Measurements from ENCODE around the gene ATF5. TPM values are rescaled to one million over a fixed set of nuclear protein-coding genes. Genes with fewer than 3 reads are reported as not detected.

ATF5 gene
- total RNA-seq, 2 experiments from 2014 or later: 265 to 527 TPM

GRCh38 chr19:49946415-49946814, 17.4 kb downstream of the ATF5 start:
- H3K4me2 ChIP-seq (ENCODE audit: low read length): no peak overlapping the region
- no peaks in the 10 kb centered on the region for H3K36me3 ChIP-seq (ENCODE audit: insufficient read depth, low read length)
- intact Hi-C loops (cut with micrococcal nuclease; ENCODE audit: unreplicated experiment): no loop called here
- H4K20me1 ChIP-seq (ENCODE audit: insufficient read depth, low read length): no peaks in the 10 kb centered on the region
- H3K79me2 ChIP-seq (ENCODE audit: insufficient read depth, low read depth, low read length): no peaks in the 10 kb centered on the region
- H3K27ac ChIP-seq (ENCODE audit: low read depth, low read length, poor library complexity, severe bottlenecking): no peak overlapping the region
- BruUV-seq (replicated peaks): no TSS peak
- no peaks in the 10 kb centered on the region for H3K9me3 ChIP-seq (ENCODE audit: low read length)
- H2AFZ ChIP-seq (ENCODE audit: low read length): no peak overlapping the region
- no peak for DNase-seq (ENCODE audit: low spot score)
- POLR2A ChIA-PET: no interaction called here
- H3K9me2 ChIP-seq (ENCODE audit: insufficient read depth, low read length): no peaks in the 10 kb centered on the region
- no peaks in the 10 kb centered on the region for H3K4me1 ChIP-seq (ENCODE audit: insufficient read depth, low read length, poor library complexity, severe bottlenecking)
- TF ChIP-seq CTCF (conservative IDR thresholded peaks at IDR 0.05; ENCODE audit: low read length): no peak
- no peak for TF ChIP-seq EZH2phosphoT487 (IDR thresholded peaks at IDR 0.05; ENCODE audit: borderline replicate concordance, low read depth, low read length)
- H3K4me3 ChIP-seq (ENCODE audit: low read depth, low read length, poor library complexity, severe bottlenecking): no peak overlapping the region
- CTCF ChIA-PET (ENCODE audit: unreplicated experiment): no interaction called here

GRCh38 chr19:49949742-49950589, 21.0 kb downstream of the ATF5 start:
- Histone ChIP-seq H3K9me2 (ENCODE audit: insufficient read depth, low read length) (no peaks in the 10 kb centered on the region), H3K36me3 (ENCODE audit: insufficient read depth, low read length) (no peaks in the 10 kb centered on the region), H3K79me2 (ENCODE audit: insufficient read depth, low read depth, low read length) (no peaks in the 10 kb centered on the region), H3K4me1 (ENCODE audit: insufficient read depth, low read length, poor library complexity, severe bottlenecking) (peaks cover 9% of the 10 kb centered on the region), H3K27ac (ENCODE audit: low read depth, low read length, poor library complexity, severe bottlenecking) (no peak overlapping the region), H4K20me1 (ENCODE audit: insufficient read depth, low read length) (no peaks in the 10 kb centered on the region), H2AFZ (ENCODE audit: low read length) (no peak overlapping the region), H3K4me2 (ENCODE audit: low read length) (no peak overlapping the region), H3K9me3 (ENCODE audit: low read length) (no peaks in the 10 kb centered on the region), H3K4me3 (ENCODE audit: low read depth, low read length, poor library complexity, severe bottlenecking) (no peak overlapping the region)
- TF ChIP-seq EZH2phosphoT487 (IDR thresholded peaks at IDR 0.05; ENCODE audit: borderline replicate concordance, low read depth, low read length) (no peak), CTCF (conservative IDR thresholded peaks at IDR 0.05; ENCODE audit: low read length) (no peak)
- DNase-seq (ENCODE audit: low spot score): no peak
- POLR2A ChIA-PET: interaction anchor here (0.5 kb wide), 1 partner anchor 11 kb away, joined by 3 read pairs; no protein-coding TSS in a partner anchor
- BruUV-seq (replicated peaks): no TSS peak
- CTCF ChIA-PET (ENCODE audit: unreplicated experiment): no interaction called here
- intact Hi-C loops (cut with micrococcal nuclease; ENCODE audit: unreplicated experiment): no loop called here

GRCh38 chr19:49950590-49950948, 21.6 kb downstream of the ATF5 start:
- ChIA-PET POLR2A (interaction anchor here (0.5 kb wide), 1 partner anchor 11 kb away, joined by 3 read pairs; no protein-coding TSS in a partner anchor), CTCF (ENCODE audit: unreplicated experiment) (interaction anchor here (0.5 kb wide), 1 partner anchor 28 kb away, joined by 5 read pairs; no protein-coding TSS in a partner anchor)
- Histone ChIP-seq H3K79me2 (ENCODE audit: insufficient read depth, low read depth, low read length) (no peaks in the 10 kb centered on the region), H4K20me1 (ENCODE audit: insufficient read depth, low read length) (no peaks in the 10 kb centered on the region), H3K9me3 (ENCODE audit: low read length) (no peaks in the 10 kb centered on the region), H3K9me2 (ENCODE audit: insufficient read depth, low read length) (no peaks in the 10 kb centered on the region), H3K4me1 (ENCODE audit: insufficient read depth, low read length, poor library complexity, severe bottlenecking) (peaks cover 9% of the 10 kb centered on the region), H3K4me2 (ENCODE audit: low read length) (no peak overlapping the region), H3K36me3 (ENCODE audit: insufficient read depth, low read length) (no peaks in the 10 kb centered on the region), H2AFZ (ENCODE audit: low read length) (no peak overlapping the region), H3K4me3 (ENCODE audit: low read depth, low read length, poor library complexity, severe bottlenecking) (no peak overlapping the region), H3K27ac (ENCODE audit: low read depth, low read length, poor library complexity, severe bottlenecking) (no peak overlapping the region)
- no TSS peak for BruUV-seq (replicated peaks)
- intact Hi-C loops (cut with micrococcal nuclease; ENCODE audit: unreplicated experiment): no loop called here
- DNase-seq (ENCODE audit: low spot score): no peak
- no peak for TF ChIP-seq CTCF (conservative IDR thresholded peaks at IDR 0.05; ENCODE audit: low read length)
- TF ChIP-seq EZH2phosphoT487 (IDR thresholded peaks at IDR 0.05; ENCODE audit: borderline replicate concordance, low read depth, low read length): no peak
